Right lobe of liver (tissue), 6 donors: ENCODE data around the gene PPFIBP1. TPM values are rescaled to one million over a fixed set of nuclear protein-coding genes. Genes with fewer than 3 reads are reported as not detected.
"Not testable (repeated sequence)": the region's sequence is repeated elsewhere in the genome, so short reads cannot be mapped to it uniquely, and the experiment has no call there.

ENCODE experiments used
- ATAC-seq, 4 donors: fragments of 200-7000 bp; cut with Tn5 transposase; one replicate each; pipeline ENCODE4 v1.9.1; 2020; ENCODE audit warnings: mild to moderate bottlenecking in 4 of 4, moderate library complexity in 4 of 4
- DNase-seq, 3 donors: peaks; one replicate each; pipeline ENCODE4 v3.0.0-alpha.2; 2020
- H3K27ac ChIP-seq, 3 donors: fragments of 200-600 bp; one replicate each; pipeline ENCODE4 v1.8.0; 2022
- H3K27me3 ChIP-seq, 2 donors: fragments of 200-600 bp; one replicate each; pipeline ENCODE4 v1.8.0; 2022
- H3K36me3 ChIP-seq, 4 donors: fragments of 200-600 bp; sonication (generic) in 1 of 4; one replicate each; pipeline versions ENCODE4 v1.5.1 to v1.8.0; 2017 to 2022; ENCODE audit warnings: control low read depth in 1 of 4
- H3K4me1 ChIP-seq, 4 donors: fragments of 200-600 bp; sonication (generic) in 1 of 4; one replicate each; pipeline versions ENCODE4 v1.5.1 to v1.8.0; 2017 to 2022; ENCODE audit warnings: control low read depth in 1 of 4
- H3K4me3 ChIP-seq, 3 donors: fragments of 200-600 bp; one replicate each; pipeline ENCODE4 v1.8.0; 2022
- H3K9me3 ChIP-seq, 4 donors: fragments of 200-600 bp; sonication (generic) in 1 of 4; one replicate each; pipeline versions ENCODE4 v1.5.1 to v1.8.0; 2017 to 2022; ENCODE audit warnings: control low read depth in 1 of 4
- POLR2A ChIP-seq: fragments of 450-650 bp; IDR thresholded peaks from one replicate; pipeline ENCODE4 v1.6.1; 2017; ENCODE audit warnings: antibody characterized with exemption, mild to moderate bottlenecking
- WGBS: methylation state at CpG from one replicate; pipeline ENCODE4 v1.1.6; 2018; ENCODE audit warnings: low coverage, low lambda C conversion rate; ENCODE audit not compliant: insufficient coverage; ENCODE audit errors: missing lambda C conversion rate; 5-methylcytosine and 5-hydroxymethylcytosine counted together
- intact Hi-C, 2 donors: fragments of 100-400 bp; cut with DNase I; formaldehyde crosslinking; loops; one replicate each; pipeline versions ENCODE4 v1.11.2 to v1.14.1; 2022
- total RNA-seq, 6 experiments: library from RNA; depleted of rRNA in 2 of 6; stranded (reverse); fragments of >200 nt in 2 of 6; fragmentation: NEBNext Ultra II Directional in 3 of 6; extraction: Animal tissue kit (Norgen Biotek cat#: 25700) in 3 of 6; gene quantifications; one replicate each; pipeline versions ENCODE4 v1.1.0 to v1.2.4, GENCODE V29; 2016 to 2023
- TF ChIP-seq, protein P1 (sequence below), 4 donors: fragments of 200-600 bp in 3 of 4; fragments of 450-650 bp in 1 of 4; IDR thresholded peaks; one replicate each; pipeline versions ENCODE4 v1.5.1 to v1.8.0; 2016 to 2022; ENCODE audit warnings: antibody characterized with exemption in 4 of 4, mild to moderate bottlenecking in 2 of 4
- donor health status: DM: no; HTN: yes; CAD: no.
- donor health status: DM: no; HTN: no; CAD: no.
- donor health status: DM: no; HTN: no; CAD: no.
- donor health status: DM: no; HTN: yes; CAD: no.
- donor health status: DM: no; HTN: yes; CAD: no.

Gene PPFIBP1
- total RNA-seq, 6 experiments from 2014 or later = 24.1 to 53.9 (median 35.8) TPM

DNA sequence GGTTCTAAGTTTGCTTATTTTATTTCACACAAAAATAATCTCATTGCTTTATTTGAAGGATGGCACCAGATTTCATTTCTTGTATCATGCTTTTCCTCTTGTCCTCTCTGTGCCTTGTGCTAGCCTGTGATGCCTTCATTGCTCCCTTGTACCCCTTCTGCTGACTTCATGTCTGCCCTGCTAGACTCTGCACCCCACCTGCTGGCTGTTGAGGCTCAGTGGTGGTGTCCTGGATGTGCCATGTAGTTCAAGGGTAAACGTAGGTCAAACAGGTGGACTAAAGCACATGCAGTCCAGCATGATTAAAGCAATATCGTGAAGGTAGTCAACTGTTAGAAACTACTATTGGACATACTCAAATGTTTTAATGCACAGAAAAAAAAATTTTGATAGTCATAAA is 208.3 kb downstream of the PPFIBP1 start:
- no peaks in the 10 kb centered on the region for H3K27me3 ChIP-seq
- H3K36me3 ChIP-seq = peaks cover 0 to 24% (median 4%) of the 10 kb centered on the region in 4 donors
- H3K27ac ChIP-seq = no peak overlapping the region
- WGBS = 24% methylated on average over 2 of the region's 2 CpGs
- no peaks in the 10 kb centered on the region for H3K4me1 ChIP-seq
- no peaks in the 10 kb centered on the region for H3K9me3 ChIP-seq
- no peak overlapping the region for H3K4me3 ChIP-seq
- TF ChIP-seq, protein P1, sequence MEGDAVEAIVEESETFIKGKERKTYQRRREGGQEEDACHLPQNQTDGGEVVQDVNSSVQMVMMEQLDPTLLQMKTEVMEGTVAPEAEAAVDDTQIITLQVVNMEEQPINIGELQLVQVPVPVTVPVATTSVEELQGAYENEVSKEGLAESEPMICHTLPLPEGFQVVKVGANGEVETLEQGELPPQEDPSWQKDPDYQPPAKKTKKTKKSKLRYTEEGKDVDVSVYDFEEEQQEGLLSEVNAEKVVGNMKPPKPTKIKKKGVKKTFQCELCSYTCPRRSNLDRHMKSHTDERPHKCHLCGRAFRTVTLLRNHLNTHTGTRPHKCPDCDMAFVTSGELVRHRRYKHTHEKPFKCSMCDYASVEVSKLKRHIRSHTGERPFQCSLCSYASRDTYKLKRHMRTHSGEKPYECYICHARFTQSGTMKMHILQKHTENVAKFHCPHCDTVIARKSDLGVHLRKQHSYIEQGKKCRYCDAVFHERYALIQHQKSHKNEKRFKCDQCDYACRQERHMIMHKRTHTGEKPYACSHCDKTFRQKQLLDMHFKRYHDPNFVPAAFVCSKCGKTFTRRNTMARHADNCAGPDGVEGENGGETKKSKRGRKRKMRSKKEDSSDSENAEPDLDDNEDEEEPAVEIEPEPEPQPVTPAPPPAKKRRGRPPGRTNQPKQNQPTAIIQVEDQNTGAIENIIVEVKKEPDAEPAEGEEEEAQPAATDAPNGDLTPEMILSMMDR (IDR thresholded peaks at IDR 0.05) = peak; percentile 27 to 45 (median 41)
- no peak for TF ChIP-seq POLR2A
- DNase-seq (peak; percentile 37 to 67 (median 63)), ATAC-seq (peak; percentile 81 to 96 (median 96))
- intact Hi-C loops = no loop called here

DNA sequence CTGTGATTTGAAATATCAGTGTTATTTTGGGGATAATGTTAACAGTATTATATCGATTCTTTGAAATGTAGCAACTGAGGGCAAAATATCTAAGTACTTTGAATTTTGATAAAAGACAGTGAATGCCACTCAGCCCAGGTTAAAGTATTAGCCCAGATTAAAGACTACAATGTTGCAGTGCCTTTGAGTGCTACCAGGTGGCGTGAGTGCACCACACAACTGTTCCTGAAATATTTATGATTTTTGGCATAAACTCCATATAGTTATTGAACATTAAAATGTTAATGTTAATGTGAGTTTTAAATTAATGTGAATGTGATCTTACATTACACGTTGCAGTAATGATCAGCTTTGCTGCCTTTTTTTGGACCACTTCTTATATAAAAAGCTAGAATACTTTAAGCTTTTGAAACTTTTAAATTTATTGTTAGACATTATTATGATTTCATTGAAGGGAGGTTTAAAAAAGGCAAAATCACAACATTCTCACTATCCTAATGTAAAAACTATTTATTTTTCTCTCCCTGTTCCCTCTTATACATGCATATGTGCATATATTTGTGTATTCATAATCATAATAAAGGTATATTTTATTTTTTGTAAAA is 209.1 kb downstream of the PPFIBP1 start:
- 18% methylated on average over 3 of the region's 3 CpGs for WGBS

DNA sequence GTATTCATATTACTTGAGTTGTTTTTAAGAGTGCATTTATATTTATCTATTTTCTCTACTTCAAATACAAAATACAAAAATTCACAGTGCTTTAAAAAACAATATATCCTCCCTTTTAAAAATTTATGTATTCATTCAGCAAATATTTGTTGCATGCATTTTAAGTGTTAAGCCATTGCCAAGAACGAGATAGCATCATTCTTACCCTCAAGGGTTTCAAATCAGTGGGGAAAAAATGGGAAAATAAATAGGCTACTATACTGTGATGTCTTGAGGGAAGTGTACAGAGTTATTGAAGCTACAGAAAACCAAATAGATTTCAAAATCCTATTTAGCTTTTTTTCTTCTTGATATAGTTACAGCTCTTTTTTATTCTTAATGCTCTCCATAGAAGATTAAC is 209.8 kb downstream of the PPFIBP1 start:
- Histone ChIP-seq H3K4me3 (no peak overlapping the region), H3K27ac (no peak overlapping the region), H3K4me1 (no peaks in the 10 kb centered on the region), H3K9me3 (no peaks in the 10 kb centered on the region), H3K36me3 (peaks cover 0 to 34% (median 4%) of the 10 kb centered on the region in 4 donors), H3K27me3 (no peaks in the 10 kb centered on the region)
- no peak for ATAC-seq
- TF ChIP-seq, protein P1 (IDR thresholded peaks at IDR 0.05) = no peak
- no peak for TF ChIP-seq POLR2A
- intact Hi-C loops = no loop called here
- no peak for DNase-seq
- WGBS = 86% methylated on average over 1 of the region's 1 CpG

More for the DNA sequence above, 209.1 kb downstream of the PPFIBP1 start:
- no peaks in the 10 kb centered on the region for H3K9me3 ChIP-seq
- DNase-seq (no peak), ATAC-seq (peak; percentile 89 to 90 (median 89))
- TF ChIP-seq, protein P1 (IDR thresholded peaks at IDR 0.05) = peak; percentile 80 to 93 (median 83)
- no peak for TF ChIP-seq POLR2A
- H3K27ac ChIP-seq = no peak overlapping the region
- no peak overlapping the region for H3K4me3 ChIP-seq
- H3K4me1 ChIP-seq = no peaks in the 10 kb centered on the region
- intact Hi-C loops = no loop called here
- H3K36me3 ChIP-seq = peaks cover 0 to 28% (median 4%) of the 10 kb centered on the region in 4 donors
- no peaks in the 10 kb centered on the region for H3K27me3 ChIP-seq

DNA sequence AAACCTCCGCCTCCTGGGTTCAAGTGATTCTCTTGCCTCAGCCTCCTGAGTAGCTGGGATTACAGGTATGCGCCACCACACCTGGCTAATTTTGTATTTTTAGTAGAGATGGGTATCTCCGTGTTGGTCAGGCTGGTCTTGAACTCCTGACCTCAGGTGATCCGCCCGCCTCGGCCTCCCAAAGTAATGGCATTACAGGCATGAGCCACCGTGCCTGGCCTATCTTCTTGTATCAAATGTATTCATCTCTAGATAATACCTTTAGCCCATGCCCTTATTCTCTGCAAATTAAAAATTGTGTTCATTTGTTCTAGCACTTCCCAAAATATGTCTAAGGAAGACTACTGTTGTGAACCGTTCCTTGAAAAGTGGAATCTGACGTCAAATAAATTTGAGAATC is 210.3 kb downstream of the PPFIBP1 start:
- ATAC-seq, DNase-seq, H3K9me3 ChIP-seq, H3K27ac ChIP-seq, intact Hi-C loops, H3K27me3 ChIP-seq, H3K4me1 ChIP-seq, H3K4me3 ChIP-seq: not testable (repeated sequence)
- peaks cover 0 to 36% (median 4%) of the 10 kb centered on the region in 4 donors for H3K36me3 ChIP-seq
- WGBS = 90% methylated on average over 9 of the region's 9 CpGs

DNA sequence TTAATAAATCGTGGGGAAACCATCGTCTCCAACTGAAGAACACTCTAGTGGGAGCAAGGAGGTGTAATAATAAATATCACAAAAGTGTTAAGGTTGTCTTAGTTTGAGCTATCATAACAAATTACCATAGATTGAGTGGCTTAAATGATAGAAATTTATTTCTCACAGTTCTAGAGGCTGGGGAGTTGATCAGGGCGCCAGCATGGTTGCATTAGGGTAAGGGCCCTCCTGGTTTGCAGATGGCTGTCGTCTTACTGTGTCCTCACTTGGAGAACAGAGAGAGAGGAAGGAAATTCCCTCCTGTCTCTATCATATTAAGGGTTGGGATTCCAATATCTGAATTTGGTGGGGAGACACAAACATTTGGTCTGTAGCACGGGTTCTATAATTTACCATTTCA is 219.6 kb downstream of the PPFIBP1 start:
- no peak overlapping the region for H3K27ac ChIP-seq
- intact Hi-C loops = no loop called here
- H3K36me3 ChIP-seq = peaks cover 0 to 4% (median 0%) of the 10 kb centered on the region in 4 donors
- H3K4me3 ChIP-seq = no peak overlapping the region
- whole genome bisulfite sequencing = 100% methylated on average over 3 of the region's 5 CpGs
- H3K27me3 ChIP-seq = no peaks in the 10 kb centered on the region
- no peaks in the 10 kb centered on the region for H3K9me3 ChIP-seq
- DNase-seq = no peak
- H3K4me1 ChIP-seq = peaks cover 0 to 20% (median 2%) of the 10 kb centered on the region in 4 donors
- TF ChIP-seq, protein P1 (IDR thresholded peaks at IDR 0.05) = no peak
- no peak for TF ChIP-seq POLR2A
- ATAC-seq = no peak

Other genes starting within 250 kb of the PPFIBP1 start
- 10 to 100 TPM in 1 of 6 experiments, 1 to 10 TPM in 5; 2.6 to 22.5 (median 4.3) TPM for gene BMAL2, start 191.4 kb upstream of the PPFIBP1 start, total RNA-seq
- gene SMCO2, start 77.5 kb upstream of the PPFIBP1 start, total RNA-seq = under 1 TPM in 1 of 6 experiments, not detected in 5; 0.31 TPM
- gene REP15, start 172.2 kb downstream of the PPFIBP1 start, total RNA-seq = 1 to 10 TPM in 2 of 6 experiments, under 1 TPM in 4; 0.24 to 1.8 (median 0.88) TPM
- 10 to 100 TPM; 34.6 to 84.4 (median 41.1) TPM for gene MRPS35, start 186.6 kb downstream of the PPFIBP1 start, total RNA-seq